CD4-positive, alpha-beta T cell (primary cell): ENCODE results near the gene ATP13A2. TPM values are rescaled to one million over a fixed set of nuclear protein-coding genes. Genes with fewer than 3 reads are reported as not detected.

Source experiments
- ATAC-seq: fragments of 200-7000 bp; cut with Tn5 transposase; one replicate; pipeline ENCODE4 v1.10.0; 2022; ENCODE audit warnings: mild to moderate bottlenecking; ENCODE audit not compliant: poor library complexity
- CTCF ChIA-PET: fragments of 350-600 bp; sonication (Branson Sonifier 250); formaldehyde crosslinking; loops from one replicate; lab custom pipeline; 2021; ENCODE audit warnings: antibody characterized with exemption, inconsistent platforms; lab: Charles Lee
- POLR2A ChIA-PET: fragments of 350-600 bp; sonication (Branson Sonifier 250); formaldehyde crosslinking; loops from one replicate; lab custom pipeline; 2021; ENCODE audit warnings: antibody characterized with exemption, inconsistent platforms; lab: Charles Lee
- DNase-seq, 14 experiments: peaks; one replicate each; pipeline ENCODE4 v3.0.0-alpha.2; 2013 to 2020; ENCODE audit warnings: mixed read lengths in 2 of 14
- H3K27ac ChIP-seq, 2 donors: one replicate each; pipeline versions ENCODE4 v1.5.1 to v1.7.0; 2013; ENCODE audit warnings: low read length in 2 of 2, low read depth in 1 of 2, mild to moderate bottlenecking in 1 of 2
- H3K27me3 ChIP-seq, 2 experiments: 1 replicate in 1 of 2; 2 replicates in 1 of 2; pipeline versions ENCODE4 v1.6.1 to v1.7.0; 2013; ENCODE audit warnings: low read length in 2 of 2, control low read depth in 1 of 2, mild to moderate bottlenecking in 1 of 2, moderate library complexity in 1 of 2; ENCODE audit not compliant: insufficient read depth in 2 of 2, control insufficient read depth in 1 of 2
- H3K36me3 ChIP-seq: one replicate; pipeline ENCODE4 v1.6.1; 2013; ENCODE audit warnings: low read length, control low read depth; ENCODE audit not compliant: insufficient read depth
- H3K4me1 ChIP-seq: one replicate; pipeline ENCODE4 v1.6.1; 2013; ENCODE audit warnings: low read length, control low read depth; ENCODE audit not compliant: insufficient read depth
- H3K4me3 ChIP-seq: one replicate; pipeline ENCODE4 v1.5.1; 2013; ENCODE audit warnings: mild to moderate bottlenecking, low read length, moderate library complexity
- H3K9me3 ChIP-seq, 2 experiments: 1 replicate in 1 of 2; 2 replicates in 1 of 2; pipeline versions ENCODE4 v1.6.1 to v1.7.0; 2013; ENCODE audit warnings: low read length in 2 of 2, mild to moderate bottlenecking in 2 of 2, control low read depth in 1 of 2, moderate library complexity in 1 of 2; ENCODE audit not compliant: control insufficient read depth in 1 of 2, insufficient read depth in 1 of 2
- H3K27ac Mint-ChIP-seq: one replicate; pipeline ENCODE4 v1.8.0; 2020; ENCODE audit warnings: mixed read lengths
- H3K27me3 Mint-ChIP-seq: one replicate; pipeline ENCODE4 v1.8.0; 2021; ENCODE audit warnings: mixed read lengths
- H3K36me3 Mint-ChIP-seq: one replicate; pipeline ENCODE4 v1.8.0; 2021; ENCODE audit warnings: low read depth, mixed read lengths
- H3K4me1 Mint-ChIP-seq: one replicate; pipeline ENCODE4 v1.8.0; 2021; ENCODE audit warnings: low read depth, mixed read lengths
- H3K4me3 Mint-ChIP-seq: one replicate; pipeline ENCODE4 v1.8.0; 2020; ENCODE audit warnings: mild to moderate bottlenecking, mixed read lengths
- H3K9me3 Mint-ChIP-seq: one replicate; pipeline ENCODE4 v1.8.0; 2020; ENCODE audit warnings: mixed read lengths
- intact Hi-C, 2 experiments: fragments of 100-400 bp; cut with DNase I in 1 of 2; cut with micrococcal nuclease in 1 of 2; formaldehyde crosslinking; loops; one replicate each; pipeline versions ENCODE4 v1.15.1 to v1.9.0; 2023 to 2025; cut with DNase I, micrococcal nuclease
- total RNA-seq, 174 experiments: library from RNA in 2 of 174; stranded (reverse) in 2 of 174; gene quantifications; one replicate each; pipeline ENCODE4 v1.2.3 and lab custom pipeline; 2021 to 2026
- TF ChIP-seq, protein P1 (sequence below): fragments of 200-600 bp; IDR thresholded peaks from one replicate; pipeline ENCODE4 v1.8.0; 2022; ENCODE audit warnings: antibody characterized with exemption, mild to moderate bottlenecking

The ATP13A2 gene
- total RNA-seq, 2 experiments from 2014 or later, result 27.0 to 30.6 TPM

DNA sequence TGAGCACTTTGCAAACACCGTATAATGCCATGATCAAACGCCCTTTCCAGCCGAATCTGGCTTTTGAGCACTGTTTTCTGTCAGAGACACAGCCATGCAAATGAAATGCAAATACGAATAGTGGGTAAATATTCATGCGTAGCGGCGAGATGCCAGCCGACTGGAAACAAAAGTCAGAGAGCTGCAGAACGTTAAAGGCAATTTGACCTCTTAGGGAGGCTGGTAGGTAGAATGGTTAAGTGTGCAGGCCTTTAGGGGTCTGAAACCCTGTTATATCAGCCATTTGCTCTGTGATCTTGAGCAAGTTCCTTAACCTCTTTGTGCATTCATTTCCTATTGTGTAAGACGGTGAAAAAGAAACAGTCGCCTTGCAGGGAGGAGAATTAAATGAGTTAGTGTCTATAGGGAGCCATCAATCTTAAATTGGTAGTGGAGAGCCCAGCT, 48.6 kb upstream of the ATP13A2 start:
- Histone ChIP-seq H3K4me3 (no peak overlapping the region), H3K9me3 (peaks cover 0 to 2% of the 10 kb centered on the region in 2 experiments), H3K4me1 (no peaks in the 10 kb centered on the region), H3K36me3 (no peaks in the 10 kb centered on the region), H3K27ac (no peak overlapping the region), H3K27me3 (no peaks in the 10 kb centered on the region)
- Mint-ChIP-seq H3K27me3 (peaks cover 10% of the 10 kb centered on the region), H3K4me3 (no peak overlapping the region), H3K27ac (no peak overlapping the region), H3K36me3 (no peaks in the 10 kb centered on the region), H3K9me3 (no peaks in the 10 kb centered on the region), H3K4me1 (no peaks in the 10 kb centered on the region)
- CTCF ChIA-PET, result no interaction called here
- intact Hi-C loops, result loop anchor here in 1 of 2 experiments (5.0 kb wide), 2 partner anchors 177 to 277 kb away; no protein-coding TSS in a partner anchor
- ATAC-seq, result no peak
- POLR2A ChIA-PET, result no interaction called here
- DNase-seq, result no peak
- TF ChIP-seq, protein P1, sequence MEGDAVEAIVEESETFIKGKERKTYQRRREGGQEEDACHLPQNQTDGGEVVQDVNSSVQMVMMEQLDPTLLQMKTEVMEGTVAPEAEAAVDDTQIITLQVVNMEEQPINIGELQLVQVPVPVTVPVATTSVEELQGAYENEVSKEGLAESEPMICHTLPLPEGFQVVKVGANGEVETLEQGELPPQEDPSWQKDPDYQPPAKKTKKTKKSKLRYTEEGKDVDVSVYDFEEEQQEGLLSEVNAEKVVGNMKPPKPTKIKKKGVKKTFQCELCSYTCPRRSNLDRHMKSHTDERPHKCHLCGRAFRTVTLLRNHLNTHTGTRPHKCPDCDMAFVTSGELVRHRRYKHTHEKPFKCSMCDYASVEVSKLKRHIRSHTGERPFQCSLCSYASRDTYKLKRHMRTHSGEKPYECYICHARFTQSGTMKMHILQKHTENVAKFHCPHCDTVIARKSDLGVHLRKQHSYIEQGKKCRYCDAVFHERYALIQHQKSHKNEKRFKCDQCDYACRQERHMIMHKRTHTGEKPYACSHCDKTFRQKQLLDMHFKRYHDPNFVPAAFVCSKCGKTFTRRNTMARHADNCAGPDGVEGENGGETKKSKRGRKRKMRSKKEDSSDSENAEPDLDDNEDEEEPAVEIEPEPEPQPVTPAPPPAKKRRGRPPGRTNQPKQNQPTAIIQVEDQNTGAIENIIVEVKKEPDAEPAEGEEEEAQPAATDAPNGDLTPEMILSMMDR, result no peak

DNA sequence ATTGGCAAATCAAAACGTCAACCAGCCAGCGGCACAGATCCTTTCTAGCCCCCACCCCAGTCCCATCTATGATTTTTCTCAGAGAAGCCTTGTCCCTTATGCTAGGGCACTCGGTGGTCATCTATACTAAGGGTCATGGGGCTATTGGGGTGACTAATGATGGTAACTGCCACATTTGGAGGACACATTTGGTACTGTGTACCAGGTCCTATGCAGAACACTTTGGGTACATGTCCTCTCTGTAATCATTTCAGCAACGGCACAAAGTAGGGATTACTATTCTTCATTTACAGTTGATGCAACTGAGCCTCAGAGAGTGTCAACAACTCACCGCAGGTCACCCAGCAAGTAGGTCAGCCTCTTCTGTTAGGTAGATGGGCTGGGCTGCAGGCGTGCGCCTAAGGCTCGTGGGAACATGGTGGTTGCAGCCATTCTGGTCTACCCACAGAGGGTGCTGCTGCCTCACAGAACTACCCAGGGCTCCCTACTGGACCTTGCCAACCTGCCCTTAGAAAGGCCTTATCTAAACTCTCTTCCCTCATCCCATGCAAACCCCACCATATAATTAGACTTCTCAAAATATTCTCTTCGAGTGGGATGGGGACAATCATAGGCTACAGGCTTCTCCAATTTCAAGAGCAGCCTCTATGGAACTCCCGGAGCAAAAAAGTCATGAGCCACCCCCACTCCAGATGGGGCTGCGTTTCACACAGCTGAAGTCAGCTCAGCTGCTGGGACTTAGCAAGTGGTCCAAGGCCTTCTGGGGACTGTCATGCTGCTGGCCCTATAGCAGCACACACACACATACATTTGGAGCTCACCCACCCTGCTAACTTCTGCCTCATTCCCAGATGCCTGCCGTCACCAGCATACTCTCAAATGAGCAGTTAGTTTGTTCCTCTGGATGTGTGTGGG, 47.9 kb upstream of the ATP13A2 start:
- H3K27ac Mint-ChIP-seq, result no peak overlapping the region
- H3K4me1 Mint-ChIP-seq, result no peaks in the 10 kb centered on the region
- H3K4me3 ChIP-seq, result no peak overlapping the region
- TF ChIP-seq, protein P1, result no peak
- no peaks in the 10 kb centered on the region for H3K36me3 Mint-ChIP-seq
- H3K4me1 ChIP-seq, result peaks cover under 1% of the 10 kb centered on the region
- peak; percentile 68 for ATAC-seq
- H3K9me3 ChIP-seq, result no peaks in the 10 kb centered on the region
- peak in 7 of 14 experiments; percentile 6 to 72 (median 25) for DNase-seq
- ChIA-PET POLR2A (no interaction called here), CTCF (no interaction called here)
- peaks cover 10% of the 10 kb centered on the region for H3K27me3 Mint-ChIP-seq
- no peaks in the 10 kb centered on the region for H3K9me3 Mint-ChIP-seq
- H3K27me3 ChIP-seq, result no peaks in the 10 kb centered on the region
- H3K36me3 ChIP-seq, result no peaks in the 10 kb centered on the region
- intact Hi-C loops, result loop anchor here in 1 of 2 experiments (5.0 to 10.0 kb wide), 5 partner anchors 178 to 1645 kb away; partner anchors contain the start of gene ZBTB17
- no peak overlapping the region for H3K4me3 Mint-ChIP-seq
- H3K27ac ChIP-seq, result no peak overlapping the region

DNA sequence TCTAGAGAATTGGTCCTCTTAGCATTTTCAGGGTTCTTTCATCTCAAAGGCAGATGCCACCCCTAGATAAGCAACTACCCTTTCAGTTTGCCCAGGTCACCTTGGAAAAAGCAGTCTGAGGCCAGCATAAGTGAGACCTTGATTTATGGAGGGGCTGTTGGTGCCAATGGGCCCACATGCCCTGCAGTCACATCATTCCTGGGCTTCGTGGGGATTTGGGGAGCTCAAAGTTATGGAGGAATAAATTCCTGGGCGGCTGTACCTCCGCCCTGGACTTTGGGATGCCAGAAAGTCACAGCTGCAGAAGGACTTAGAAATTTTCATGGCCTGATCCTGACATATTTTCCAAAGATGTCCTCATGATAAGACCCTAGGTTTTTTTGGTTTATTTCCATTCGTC, 44.8 kb upstream of the ATP13A2 start:
- H3K27ac ChIP-seq, result no peak overlapping the region
- H3K27ac Mint-ChIP-seq, result no peak overlapping the region
- DNase-seq, result no peak
- H3K4me1 ChIP-seq, result peaks cover 19% of the 10 kb centered on the region
- intact Hi-C loops, result loop anchor here in 1 of 2 experiments (10.0 kb wide), 3 partner anchors 852 to 1642 kb away; partner anchors contain the start of gene ZBTB17
- no peak overlapping the region for H3K4me3 ChIP-seq
- peaks cover 2% of the 10 kb centered on the region for H3K27me3 Mint-ChIP-seq
- POLR2A ChIA-PET, result no interaction called here
- no peak for ATAC-seq
- H3K36me3 ChIP-seq, result no peaks in the 10 kb centered on the region
- peaks cover 26% of the 10 kb centered on the region for H3K4me1 Mint-ChIP-seq
- H3K36me3 Mint-ChIP-seq, result peaks cover 8% of the 10 kb centered on the region
- TF ChIP-seq, protein P1, result no peak
- no peaks in the 10 kb centered on the region for H3K27me3 ChIP-seq
- CTCF ChIA-PET, result no interaction called here
- H3K9me3 ChIP-seq, result no peaks in the 10 kb centered on the region
- no peaks in the 10 kb centered on the region for H3K9me3 Mint-ChIP-seq
- H3K4me3 Mint-ChIP-seq, result peak overlapping the region; percentile 48
